Measurements from ENCODE around the gene ZNF714.

Gene ZNF714

DNA sequence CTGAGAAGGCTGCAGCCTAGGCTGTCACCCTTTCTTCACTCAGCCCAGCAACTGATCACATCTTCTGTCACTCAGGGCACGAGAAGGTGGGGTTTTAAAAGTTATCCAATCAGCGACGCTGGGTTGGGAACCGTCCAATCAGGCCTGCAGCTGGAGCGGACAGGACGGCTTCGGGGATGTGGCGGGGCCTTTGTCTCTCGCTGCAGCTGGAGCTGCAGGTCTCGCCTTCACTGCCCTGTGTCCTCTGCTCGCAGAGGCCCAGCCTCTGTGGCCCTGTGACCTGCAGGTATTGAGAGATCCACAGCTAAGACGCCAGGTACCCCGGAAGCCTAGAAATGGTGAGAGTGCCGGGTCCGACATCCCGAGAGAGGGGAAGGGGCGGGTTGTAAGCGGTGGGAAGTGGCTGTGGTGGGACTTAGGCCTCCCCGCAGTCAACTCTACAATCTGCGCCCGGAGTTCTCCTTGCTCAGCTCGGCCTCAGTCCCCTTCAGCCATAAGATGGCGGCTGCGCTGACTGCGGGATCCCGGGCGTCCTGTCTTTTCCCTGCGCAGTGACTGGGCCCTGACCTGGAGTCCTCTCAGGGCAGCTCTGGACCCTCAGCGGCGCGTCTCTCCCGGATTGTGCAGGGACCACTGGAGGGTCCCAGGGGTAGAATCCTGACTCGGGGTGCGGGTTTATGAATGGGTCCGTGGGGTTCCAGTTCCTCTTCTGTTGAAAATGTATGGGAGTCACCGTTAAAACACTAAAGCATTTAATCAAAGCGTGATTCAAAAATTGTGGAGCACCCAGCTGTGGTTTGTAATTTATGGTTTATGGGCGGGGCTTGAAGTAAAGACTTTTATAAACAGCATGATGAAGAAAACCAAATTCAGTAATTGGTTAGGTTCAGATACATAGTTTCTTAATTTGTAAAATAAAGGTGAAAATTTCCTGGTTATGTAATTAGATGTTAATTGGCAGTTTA, at the start of gene ZNF714:
Gene ZNF714, plus strand, starts transcription at position 193 of the 965 bp plus-strand sequence. CDS start 16,066 bp downstream, outside the sequence.
- peak; percentile 76 for DNase-seq

DNA sequence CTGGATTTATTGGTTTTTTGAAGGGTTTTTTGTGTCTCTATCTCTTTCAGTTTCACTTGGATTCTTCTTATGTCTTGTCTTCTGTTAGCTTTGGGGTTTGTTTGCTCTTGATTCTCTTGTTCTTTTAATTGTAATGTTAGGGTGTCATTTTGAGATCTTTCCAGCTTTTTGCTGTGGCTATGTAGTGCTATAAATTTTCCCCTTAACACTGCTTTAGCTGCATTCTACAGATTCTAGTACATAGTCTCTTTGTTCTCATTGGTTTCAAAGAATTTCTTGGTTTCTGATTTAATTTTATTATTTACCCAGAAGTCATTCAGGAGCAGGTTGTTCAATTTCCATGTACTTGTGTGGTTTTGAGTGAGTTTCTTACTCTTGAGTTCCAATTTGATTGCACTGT, 37.0 kb upstream of the ZNF714 start:
- DNase-seq = no peak

DNA sequence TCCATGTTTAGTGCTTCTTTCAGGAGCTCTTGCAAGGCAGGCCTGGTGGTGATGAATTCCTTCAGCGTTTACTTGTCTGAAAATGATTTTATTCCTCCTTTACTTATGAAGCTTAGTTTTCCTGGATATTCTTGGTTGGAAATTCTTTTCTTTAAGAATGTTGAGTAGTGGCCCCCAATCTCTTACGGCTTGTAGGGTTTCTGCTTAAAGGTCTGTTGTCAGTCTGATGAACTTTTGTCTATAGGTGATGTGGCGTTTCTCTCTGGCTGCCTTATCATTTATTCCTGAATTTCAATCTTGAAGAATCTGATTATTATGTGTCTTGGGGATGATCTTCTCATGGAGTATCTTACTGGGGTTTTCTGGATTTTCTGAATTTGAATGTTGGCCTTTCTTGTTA, 35.5 kb upstream of the ZNF714 start:
- no peak for DNase-seq

DNA sequence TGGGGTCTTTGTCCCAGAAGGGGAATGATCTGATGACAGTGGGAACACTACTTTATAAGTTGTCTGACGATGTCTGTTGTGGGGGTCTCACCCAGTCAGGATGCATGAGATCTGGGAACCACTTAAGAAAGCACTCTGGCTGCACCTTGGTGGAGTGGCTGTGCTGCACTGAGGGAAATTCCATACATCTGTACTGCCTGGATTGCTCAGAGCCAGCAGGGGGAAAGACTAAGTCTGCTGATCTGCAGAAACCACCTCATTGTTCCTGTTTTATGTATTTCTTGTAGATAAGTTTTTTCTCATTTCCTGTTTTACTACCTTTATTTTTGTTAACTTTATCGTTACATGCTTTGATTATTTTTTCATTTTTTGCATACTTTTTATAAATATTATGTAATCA, 34.3 kb upstream of the ZNF714 start:
- DNase-seq = no peak

DNA sequence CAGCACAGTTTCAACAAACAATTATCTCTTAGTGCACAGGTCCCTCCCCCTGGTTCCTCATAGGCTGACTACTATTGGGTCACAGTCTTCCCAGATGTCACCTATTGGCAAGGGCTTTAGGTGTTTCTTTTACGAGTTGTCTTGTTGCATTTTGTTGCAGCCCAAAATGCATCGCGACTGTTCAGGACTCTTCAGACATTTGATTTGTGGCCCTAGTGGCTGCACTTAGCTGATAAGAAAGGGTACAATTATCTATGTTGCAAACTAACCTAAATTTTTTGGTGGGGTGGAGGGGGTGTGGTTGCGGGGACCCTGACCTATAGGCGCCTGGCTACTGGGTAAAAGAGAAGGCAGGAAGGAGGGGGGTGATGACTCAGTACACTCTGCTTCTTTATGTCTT, 29.1 kb upstream of the ZNF714 start:
- no peak for DNase-seq

DNA sequence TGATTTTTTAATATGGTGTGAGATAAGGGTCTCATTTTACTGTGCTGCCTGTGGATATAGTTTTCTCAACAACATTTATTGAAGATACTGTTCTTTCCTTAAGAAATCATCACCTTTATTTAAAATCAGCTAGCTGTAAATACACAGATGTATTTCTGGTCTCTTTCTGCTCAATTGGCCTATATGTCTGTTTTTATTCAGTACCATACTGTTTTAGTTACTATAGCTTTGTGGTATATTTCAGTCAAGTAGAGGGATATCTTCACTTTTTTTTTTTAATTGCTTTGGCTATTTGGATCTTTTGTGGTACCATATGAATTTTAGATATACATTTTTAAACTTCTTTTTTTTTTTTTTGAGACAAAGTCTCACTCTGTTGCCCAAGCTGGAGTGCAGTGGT, 16.7 kb upstream of the ZNF714 start:
- DNase-seq = no peak

DNA sequence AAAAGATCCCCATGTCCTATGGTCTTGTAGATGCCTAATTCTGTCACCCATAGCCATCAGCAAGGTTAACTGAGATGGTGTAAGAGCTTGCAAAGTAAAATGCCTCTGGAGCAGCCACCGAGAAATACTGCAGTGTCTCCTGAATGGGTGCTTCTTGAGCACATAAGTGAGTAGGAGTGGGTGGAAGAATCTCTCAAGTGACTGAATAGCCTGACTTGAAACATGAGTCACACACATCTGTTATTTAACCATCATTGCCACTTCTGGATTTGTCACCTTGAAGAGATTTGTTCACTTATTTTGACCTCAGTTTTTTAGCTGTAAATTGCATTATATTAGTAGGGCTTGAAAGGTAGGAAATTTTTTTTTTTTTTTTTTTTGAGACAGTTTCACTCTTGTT, 2.3 kb downstream of the ZNF714 start:
- no peak for DNase-seq

DNA sequence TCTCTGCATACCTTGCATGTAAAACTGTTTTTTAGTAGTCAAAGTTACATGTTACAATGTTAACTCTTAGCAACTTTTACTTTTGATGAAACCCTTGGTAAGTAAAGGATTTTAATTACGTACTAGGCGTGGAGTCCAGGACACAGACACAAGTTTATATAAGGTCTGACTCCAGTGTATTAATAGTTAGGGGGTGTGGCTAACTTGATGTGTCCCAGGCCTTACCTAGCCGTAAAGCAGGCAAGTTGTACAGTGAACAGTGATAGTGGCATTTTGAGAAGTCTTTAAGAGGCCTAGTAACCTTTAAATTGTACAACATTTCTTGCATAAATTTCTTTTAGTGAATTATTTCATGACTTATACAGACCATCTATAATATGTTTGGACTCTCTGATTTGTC, 5.9 kb downstream of the ZNF714 start:
- DNase-seq = no peak

DNA sequence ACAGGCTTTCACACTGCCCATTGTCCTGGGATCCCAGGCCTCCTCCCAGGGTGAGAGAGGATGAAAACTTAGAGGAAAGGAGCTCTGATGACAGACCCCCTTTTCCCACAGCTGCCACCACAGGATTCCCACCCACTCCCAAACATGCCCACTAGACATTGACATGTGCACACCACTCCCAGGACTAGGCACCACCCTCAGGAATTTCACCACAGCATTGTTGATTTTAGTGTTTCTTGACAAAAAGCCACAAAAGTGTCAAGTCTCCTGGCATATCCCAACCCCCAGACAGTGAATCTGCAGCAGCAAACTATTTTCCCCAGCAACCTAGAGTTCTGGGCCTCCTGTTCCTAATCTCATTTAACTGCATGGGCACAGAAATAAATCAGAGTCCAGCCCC, 10.1 kb downstream of the ZNF714 start:
- no peak for DNase-seq

DNA sequence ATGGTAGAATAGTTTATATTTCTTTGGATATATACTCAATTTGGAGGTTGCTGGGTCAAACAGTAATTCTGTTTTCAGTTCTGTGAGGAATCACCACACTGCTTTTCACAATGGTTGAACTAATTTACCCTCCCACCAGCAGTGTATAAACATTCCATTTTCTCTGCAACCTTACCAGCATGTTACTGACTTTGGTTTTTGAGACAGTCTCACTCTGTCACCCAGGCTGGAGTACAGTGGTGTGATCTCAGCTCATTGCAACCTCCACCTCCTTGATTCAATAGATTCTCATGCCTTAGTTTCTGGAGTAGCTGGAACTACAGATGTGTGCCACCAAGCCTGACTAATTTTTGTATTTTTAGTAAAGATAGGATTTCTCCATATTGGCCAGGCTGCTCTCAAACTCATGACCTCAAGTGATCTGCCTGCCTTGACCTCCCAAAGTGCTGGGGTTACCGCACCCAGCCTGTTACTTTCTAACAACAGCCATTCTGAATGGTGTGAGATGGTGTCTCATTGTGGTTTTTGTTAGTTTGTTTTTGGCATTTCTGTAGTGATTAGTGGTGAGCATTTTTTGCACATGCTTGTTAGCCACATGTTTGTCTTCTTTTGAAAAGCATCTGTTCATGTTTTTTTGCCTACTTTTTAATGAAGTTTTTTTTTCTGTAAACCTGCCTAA, 12.5 kb downstream of the ZNF714 start:
- no peak for DNase-seq

DNA sequence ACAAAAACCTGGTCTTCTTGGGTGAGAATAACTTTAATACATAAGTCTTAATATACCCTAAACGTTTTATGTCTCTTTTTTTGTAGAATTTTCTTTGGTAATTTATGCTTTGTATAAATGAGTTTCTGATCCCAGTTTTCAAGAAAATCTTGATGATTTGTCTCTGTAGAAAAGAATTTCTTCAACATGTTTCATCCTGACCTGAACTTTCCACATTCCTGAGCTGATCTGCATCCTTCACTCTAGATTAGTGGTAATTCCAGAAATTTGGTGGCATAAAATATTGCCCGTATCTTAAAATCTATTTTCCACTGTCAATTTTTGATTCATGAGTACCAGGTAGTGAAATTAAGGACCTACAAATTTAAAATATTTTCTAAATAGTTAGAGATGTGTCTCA, 16.3 kb downstream of the ZNF714 start:
- DNase-seq = no peak

DNA sequence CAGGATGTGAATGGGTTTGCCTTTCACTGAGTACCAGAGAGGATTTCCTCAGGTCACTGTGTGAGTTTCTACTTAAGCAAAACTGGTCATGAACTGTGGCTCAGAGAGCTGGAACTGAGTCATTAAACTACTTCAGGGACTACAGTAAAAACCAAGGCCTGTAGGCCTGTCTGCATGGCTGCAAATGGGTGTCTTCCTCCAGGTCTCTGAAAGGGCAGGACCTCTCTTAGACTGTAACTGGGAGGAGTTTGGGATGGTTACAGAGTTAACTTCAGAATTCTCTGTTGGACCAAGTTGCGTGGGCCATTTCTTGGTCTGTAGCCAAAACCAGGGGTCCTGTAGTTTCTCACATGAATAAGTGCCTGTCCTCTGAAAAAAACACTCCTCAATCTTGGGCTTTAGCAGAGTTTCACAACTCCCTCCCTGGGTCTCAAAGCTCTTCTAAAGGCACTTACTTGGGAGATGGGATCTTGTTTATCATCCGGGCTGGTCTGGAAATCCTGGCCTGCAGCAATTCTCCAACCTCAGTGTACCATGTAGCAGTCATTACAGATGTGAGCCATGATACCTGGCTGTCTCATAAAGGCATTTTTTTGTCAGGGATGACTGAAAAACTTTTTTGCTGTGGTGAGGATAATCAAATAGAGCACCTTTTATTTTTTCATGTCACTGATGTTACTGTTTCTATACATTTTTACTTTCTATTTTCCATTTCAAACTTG, 19.7 kb downstream of the ZNF714 start:
- DNase-seq = no peak

DNA sequence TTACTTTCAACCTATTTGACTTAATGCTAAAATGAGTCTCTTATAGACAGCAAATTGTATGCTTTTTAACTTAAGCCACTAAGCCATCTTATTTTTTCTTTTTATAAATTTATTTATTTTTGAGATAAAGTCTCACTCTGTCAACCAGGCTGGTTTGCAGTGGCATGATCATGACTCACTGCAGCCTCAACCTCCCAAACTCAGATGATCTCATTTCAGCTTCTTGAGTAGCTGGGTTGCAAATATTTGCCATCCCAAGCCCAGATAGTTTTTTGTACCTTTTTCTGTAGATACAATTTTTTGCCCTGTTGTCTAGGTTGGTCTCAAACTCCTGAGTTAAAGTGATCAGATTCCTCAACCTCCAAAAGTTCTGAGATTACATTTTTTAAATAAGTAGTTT, 27.1 kb downstream of the ZNF714 start:
- no peak for DNase-seq

DNA sequence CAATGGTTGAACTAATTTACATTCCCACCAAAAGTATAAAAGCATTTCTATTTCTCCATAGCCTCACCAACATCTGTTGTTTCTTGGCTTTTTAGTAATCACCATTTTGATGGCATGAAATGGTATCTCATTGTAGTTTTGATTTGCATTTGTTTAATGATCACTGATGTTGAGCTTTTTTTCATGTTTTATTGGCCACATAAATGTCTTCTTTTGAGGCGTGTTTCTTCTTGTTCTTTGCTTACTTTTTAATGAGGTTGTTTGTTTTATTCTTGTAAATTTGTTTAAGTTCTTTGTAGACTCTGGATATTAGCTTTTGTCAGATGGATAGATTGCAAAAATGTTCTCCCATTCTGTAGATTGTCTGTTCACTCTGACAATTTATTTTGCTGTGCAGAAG, 28.2 kb downstream of the ZNF714 start:
- no peak for DNase-seq

DNA sequence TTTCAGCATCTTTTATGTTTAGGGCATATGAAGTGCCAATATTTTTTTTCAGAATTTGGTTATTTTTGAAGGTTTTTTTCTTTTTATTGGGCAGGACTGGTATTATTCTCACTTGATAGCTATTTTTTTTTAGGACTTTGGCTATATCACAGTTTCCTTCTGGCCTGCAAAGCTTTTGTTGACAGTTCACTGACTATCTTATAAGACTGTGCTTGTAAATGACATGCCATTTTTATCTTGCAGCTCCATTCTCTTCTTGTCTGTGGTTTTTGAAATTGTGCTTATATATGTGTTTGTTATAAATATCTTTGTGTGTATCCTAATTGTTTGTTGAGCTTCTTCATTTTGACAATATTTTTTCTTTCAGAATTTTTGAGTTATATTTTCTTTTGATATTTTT, 33.4 kb downstream of the ZNF714 start:
- no peak for DNase-seq

DNA sequence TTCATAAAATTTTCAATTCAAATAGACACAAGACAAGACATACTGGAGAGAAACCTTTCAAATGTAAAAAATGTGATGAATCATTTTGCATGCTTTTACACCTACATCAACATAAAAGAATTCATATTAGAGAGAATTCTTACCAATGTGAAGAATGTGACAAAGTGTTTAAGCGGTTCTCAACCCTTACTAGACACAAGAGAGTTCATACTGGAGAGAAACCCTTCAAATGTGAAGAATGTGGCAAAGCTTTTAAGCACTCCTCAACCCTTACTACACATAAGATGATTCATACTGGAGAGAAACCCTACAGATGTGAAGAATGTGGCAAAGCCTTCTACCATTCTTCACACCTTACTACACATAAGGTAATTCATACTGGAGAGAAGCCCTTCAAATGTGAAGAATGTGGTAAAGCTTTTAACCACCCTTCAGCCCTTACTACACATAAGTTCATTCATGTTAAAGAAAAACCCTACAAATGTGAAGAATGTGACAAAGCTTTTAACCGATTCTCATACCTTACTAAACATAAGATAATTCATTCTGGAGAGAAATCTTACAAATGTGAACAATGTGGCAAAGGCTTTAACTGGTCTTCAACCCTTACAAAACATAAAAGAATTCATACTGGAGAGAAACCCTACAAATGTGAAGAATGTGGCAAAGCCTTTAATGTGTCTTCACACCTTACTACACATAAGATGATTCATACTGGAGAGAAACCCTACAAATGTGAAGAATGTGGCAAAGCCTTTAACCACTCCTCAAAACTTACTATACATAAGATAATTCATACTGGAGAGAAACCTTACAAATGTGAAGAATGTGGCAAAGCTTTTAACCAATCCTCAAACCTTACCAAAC, 35.3 kb downstream of the ZNF714 start:
- no peak for DNase-seq

DNA sequence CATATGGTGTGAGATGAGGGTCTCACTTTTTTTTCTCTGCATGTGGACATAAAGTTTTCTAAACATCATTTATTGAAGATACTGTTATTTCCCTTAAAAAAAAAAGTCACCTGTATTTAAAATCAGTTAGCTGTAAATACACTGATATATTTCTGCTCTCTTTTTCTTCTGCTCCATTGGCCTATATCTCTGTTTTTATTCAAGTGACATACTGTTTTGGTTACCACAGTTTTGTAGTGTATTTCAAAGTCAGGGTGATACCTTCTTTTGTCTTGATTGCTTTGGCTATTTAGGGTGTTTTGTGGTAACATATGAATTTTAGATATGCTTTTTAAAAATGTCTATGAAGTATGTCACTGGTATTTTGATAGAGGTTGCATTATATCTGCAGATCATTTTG, 44.1 kb downstream of the ZNF714 start:
- no peak for DNase-seq

DNA sequence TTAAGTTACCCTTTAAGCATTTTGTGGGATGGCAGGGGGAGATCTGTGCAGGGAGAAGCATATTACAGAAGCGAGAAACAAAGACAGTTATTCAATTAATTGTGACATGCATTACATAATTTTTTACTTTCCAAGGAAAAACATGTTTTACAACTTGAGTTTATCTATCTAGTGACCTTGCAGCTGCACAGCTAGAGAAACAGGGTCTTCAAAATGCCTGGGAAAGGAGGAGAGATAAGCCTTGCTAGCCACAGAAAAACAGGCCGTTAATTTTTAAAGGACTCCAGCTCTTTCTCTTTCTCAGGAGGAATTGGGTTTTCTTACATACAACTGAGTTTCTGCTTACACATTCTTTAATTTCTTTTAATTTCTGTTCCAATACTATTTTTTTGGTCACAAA, 45.0 kb downstream of the ZNF714 start:
- DNase-seq = no peak

DNA sequence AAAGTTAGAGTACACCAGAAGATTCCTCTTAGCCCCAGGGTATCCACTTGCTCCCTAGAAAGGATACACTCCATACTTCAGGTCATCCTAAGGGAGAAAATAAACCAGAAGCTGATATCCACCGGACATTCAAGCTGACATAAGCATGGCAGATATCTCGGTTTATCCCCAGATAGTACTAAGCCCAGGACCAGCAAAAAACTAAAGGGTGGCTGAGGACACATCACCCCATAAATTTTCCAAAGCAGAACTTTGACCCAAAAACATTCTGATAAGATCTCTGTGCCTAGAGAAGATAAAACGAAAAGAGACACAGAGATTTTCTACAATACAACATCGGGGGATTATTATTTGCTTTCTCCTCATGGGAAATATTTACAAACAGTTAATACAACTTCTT, 45.9 kb downstream of the ZNF714 start:
- DNase-seq = no peak

DNA sequence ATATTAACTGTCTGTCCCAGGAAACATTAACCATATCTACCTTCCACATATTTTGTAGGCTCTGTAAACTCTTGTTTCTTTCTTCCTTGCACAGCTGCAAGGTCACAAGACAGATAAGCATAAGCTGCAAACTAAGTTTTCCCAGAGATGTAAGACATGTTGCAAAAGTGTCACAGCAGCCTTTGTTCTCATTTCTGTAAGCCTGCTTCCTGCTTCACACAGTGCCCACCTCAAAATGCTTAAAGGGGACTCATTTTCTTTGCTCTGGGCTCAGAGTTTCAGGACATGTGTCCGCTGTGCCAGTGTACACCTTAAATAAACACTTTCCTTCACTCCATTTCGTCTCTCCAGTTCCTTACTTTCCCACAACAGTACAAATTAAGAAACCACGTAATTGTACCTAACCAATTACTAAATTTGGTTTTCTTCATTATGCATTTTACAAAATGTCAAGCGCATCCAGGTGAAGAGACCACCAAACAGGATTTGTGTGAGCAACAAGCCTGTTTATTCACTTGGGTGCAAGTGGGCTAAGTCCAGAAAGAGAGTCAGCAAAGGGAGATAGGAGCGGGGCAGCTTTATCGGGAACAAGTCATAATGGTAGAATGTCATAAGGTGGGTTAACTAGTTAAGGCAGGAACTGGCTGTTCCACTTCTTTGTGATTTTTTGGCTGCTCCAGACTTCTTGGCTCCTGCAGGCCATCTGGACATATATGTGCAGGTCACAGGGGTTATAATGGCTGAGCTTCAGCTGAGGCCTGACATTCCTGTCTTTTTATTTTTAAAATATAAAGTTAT, 47.1 kb downstream of the ZNF714 start:
- no peak for DNase-seq

DNA sequence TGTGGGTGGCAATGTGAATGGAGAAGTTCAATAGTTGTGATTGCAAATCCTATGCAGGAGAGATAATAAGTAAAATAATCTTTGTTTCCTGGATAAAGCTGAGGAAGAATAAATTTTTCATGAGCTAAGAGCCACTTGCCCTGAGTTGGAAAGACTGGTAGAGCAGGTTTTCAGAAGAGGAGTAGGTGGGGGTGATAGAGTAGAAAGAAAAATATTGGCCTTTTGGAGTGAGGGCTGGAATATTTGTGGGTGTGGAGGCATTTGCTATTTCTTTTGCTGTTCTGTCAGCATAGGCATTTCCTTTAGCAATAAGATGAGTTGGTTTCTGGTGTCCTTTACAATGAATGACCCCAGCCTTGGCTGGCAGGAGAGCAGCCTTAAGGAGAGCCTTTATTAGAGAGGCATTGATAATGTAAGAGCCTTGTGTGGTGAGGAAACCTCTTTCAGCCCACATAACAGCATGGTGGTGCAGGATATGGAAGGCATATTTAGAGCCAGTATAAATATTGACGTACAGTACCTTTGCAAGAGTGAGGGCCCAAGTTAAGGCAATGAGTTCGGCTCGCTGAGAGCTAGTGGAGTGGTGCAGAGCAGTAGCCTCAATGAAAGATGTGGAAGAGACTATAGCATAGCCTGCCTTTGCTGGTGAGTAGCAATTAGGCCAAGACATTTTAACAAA, 48.2 kb downstream of the ZNF714 start:
- DNase-seq = no peak
